ENCODE measurements around the gene TKFC.
A peak's percentile ranks its signal among the peaks of the same experiment; 100 is the strongest.
"Not testable (repeated sequence)": the region's sequence is repeated elsewhere in the genome, so short reads cannot be mapped to it uniquely, and the experiment has no call there.

The TKFC gene

DNA sequence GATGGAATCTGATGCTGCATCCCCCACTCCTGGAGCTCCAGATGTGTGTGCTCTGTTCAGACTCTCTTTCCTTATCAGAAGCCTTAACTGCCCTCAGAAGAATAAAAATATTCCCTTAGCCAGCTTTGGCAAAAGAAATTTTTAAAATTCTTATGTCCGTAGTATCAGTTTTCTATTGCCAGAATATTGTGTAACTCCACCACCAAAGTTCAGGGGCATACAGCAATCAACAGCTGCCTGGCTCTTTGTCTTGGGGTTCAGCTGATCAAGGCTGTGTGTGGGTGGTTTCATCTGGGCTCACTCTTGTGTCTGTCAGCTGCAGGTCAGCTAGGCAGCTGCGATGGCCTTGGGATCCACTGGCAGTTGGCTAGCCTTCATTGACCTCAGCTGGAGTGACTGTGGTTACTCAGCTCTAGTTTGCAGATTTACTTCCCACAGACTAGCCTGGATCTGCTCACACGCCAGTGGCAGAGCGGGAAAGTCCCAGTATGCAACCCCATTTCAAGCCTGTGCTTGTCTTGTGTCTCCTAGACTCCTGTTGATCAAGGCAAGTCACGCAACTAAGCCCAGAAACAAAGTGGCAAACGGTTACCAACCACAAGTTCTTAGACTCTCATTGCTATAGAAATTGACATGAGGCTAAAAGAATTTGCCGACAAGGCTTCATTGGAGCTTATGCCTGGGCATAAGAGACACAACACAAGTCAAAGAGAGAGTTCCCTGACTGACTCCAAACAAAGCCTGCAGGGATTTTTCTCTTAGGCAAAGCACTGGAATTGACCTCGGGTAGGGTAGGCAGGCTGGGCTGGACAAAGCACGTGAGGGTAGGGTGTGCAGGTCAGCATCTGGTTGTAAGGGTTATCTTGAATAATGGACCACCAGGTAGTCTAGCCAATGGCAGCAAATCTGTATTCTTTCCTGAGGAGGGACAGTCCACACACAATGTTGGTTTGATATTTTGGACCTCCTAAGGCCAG is 36.6 kb downstream of the TKFC start:
- peak; percentile 75 for DNase-seq

DNA sequence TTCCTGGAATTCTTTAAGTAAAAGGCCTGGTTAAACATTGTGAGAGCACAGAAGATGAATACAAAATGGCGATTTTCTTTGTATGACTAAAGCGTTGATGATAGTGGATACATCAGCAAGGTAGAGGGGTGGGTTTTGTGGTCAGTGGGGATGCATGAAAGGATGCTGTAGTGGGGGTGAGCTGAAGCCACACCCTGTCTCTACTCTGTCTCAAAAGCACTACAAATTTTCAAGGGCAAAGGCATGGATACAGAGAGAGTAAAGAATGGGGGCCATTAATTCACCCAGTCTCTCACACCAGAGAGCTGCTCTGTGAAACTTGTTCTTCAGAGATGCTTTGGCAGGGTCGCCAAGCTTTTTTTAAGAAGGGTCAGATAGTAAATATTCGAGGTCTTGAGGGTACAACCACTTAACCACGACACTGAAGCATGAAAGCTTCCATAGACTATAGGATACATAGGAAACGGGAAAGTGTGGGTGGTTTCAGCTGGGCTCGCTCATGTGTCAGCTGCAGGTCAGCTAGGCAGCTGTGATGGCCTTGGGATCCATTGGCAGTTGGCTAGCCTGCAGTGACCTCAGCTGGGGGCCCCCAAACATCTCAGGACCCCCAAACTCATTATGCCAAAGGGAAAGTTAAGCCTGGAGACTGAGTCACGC is 37.4 kb downstream of the TKFC start:
- DNase-seq, result peak; percentile 43

DNA sequence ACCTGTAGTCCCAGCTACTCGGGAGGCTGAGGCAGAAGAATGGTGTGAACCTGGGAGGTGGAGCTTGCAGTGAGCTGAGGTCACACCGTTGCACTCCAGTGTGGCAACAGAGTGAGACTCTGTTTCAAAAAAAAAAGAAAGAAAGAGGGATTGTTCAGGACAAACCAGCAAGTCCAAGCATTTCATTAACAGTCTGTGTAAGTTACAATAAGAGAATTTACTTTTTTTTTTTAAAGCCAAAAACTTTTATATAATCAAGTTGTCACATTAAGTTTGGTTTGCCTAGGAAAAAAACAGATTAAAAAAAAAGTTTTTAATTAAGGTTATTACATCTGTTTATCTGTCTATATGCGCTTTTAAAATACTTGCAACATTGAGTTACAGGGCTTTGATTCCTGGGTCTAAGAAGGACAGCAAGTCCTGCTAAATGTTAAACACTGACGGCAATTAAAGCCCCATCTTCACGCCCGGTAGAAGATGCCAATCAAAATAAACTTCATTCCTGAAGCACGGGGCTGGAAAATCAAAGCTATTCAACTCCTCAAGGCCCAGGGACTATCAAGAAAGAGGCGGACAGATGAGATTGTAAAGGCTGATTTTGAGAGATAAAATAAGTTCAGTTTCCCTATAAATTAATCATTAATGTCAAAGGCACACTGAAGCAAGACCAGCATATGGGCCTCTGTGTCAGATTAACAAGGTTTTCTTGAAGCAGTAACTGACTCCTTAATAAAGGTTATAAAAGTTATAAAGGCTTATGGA is 39.8 kb downstream of the TKFC start:
- DNase-seq, result no peak

DNA sequence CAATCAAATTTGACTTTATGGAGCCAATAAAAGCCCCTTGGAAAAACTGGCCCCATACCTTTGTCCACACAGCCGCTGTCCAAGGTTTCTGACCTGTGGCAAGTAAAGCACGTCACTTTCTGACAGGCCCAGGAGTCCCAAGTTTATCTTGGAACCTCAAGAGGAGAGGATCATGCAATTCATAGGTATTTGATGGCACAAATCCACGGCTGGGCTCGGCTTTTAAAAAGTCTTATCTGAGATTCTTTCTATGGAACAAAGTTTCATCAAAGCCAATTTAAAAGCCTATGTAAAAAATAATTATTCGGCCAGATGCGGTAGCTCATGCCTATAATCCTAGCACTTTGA is 42.7 kb downstream of the TKFC start:
- no peak for DNase-seq

DNA sequence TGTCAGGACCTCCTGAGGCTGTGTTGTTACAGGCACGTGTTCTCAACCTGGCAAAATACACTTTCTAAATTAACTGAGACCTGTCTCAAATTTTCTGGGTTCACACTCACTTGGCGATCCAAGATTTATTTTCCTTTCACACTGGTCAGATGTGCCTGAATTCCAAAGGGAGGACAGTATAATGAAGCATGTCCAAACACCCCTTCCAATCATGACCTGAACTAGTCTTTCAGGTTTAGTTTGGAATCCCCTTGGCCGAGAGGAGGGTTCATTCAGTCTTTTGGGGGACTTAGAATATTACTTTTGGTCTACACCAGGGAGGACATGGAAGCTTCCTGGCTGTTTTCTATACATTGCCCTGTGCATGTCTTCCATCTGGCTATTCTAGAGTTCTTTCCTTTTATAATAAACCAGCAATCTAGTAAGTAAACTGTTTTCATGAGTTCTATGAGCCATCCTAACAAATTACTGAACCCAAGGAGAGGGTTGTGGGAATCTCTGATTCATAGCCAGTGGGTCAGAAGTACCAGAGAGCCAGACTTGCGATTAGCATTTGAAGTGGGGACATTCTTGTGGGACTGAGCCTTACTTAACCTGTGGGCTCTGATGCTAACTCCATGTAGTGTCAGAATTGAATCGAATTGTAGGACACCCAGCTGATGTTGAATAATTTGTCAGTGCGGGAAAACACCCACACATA is 44.6 kb downstream of the TKFC start:
- DNase-seq, result no peak

DNA sequence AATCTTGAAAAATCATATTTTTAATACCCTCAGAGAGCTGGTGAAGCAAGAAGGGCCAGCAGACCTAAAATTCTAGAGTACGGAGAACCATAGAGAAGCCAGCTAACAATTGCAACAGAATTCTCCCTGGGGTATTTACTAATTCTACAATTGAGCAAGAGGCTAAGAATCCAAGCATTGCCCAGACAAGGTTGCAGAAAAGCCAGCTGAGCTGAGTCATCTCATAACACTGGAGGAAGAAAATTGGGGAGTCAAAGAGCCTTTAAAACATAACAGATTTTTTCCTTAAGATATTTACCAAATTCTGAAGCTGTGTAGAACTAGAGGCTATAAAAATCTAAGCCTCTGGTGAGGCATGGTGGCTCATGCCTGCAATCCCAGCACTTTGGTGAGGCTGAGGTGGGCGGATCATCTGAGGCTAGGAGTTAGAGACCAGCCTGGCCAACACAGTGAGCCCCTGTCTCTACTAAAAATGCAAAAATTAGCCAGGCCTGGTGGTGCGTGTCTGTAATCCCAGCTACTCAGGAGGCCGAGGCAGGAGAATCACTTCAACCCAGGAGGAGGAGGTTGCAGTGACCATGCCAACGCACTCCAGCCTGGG is 45.8 kb downstream of the TKFC start:
- DNase-seq, result peak; percentile 93

DNA sequence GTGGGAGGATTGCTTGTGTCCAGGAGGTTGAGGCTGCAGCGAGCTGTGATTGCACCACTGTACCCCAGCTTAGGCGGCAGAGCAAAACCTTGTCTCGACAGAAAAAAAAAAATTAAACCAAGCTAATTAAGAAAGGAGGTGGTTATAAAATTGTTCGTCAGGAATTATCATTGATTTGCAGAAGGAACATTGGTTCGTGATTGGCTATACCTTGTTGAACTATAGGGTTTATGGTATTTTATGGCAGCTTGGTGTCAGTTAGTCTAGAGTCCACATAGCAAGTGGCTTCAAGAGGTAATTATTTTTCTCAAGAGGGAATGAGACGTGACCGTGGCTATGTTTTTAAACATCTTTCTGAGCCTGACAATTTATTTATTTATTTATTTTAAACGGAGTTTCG is 47.9 kb downstream of the TKFC start:
- DNase-seq, result no peak

DNA sequence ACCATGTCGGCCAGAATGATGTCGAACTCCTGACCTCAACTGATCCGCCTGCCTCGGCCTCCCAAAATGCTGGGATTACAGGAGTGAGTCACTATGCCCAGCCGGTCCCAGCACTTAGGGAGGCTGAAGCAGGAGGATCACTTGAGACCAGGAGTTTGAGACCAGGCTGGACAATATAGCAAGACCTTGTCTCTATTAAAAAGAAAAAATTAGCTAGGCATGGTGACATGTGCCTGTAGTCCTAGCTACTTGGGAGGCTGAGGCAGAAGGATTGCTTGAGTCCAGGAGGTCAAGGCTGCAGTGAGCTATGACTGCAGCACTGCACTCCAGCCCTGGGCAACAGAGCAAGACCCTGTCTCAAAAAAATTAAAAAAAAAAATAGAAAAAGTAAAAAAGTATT is 50.8 kb downstream of the TKFC start:
- not testable (repeated sequence) for DNase-seq

DNA sequence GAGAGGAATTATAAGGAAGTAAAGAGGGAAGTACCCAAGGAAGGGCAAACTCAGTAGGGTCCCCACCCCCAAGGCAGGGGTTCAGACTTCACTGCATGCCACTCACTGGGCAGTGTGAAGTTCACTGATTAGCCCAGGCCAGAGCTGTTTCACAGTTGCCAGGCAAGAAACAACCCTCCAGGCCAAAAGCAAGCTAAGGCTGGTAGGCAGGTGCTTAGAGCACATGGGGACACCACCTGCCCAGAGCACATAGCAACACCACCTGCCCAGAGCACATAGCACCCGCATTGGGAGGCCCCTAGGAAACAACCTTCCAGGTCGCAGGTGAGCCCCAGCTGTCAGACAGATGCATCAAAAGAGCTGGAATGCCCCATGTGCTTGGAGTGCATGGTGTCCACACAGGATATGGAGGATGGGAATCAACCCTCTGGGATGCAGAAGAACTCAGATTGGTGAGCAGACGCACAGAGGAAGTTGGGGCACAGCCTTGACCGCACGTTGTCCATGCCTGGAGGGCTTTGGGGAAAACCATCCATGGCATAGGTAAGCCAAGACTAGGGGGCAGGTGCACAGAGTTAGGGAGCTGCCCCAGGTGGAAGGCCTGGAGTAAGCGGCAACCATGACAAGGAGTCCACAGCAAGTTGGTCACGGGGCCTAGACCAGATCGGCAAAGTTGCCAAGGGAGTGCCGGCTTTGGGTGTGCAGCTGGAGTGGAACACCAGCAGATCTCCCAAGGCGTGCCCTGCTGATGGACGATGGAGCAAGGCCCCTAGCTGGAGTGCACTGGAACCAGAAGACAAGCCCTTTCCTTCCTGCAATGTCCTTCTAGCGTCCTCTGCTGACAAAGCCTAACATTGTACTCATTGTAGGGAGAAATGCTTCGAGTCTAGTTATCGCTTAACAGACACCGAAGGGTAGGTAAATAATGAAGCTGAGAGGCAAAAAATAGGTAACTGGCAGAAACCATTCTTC is 51.5 kb downstream of the TKFC start:
- peak; percentile 26 for DNase-seq

DNA sequence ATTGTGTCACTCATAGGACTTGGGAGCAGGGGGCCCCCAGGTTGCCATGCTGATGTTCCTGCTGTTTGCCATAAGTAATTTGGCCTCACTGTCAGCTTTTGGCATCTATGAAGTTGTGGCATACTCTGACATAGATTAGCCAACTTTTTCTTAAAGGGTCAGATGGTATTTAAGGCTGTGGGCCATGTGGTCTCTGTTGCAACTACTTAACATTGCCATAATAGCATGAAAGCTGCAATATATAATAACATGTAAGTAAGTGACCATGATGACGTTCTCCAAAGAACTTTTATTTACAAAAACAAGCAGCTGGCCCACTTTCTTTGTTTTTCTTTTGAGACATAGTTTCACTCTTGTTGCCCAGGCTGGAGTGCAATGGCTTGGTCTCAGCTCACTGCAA is 57.1 kb downstream of the TKFC start:
- peak; percentile 53 for DNase-seq

DNA sequence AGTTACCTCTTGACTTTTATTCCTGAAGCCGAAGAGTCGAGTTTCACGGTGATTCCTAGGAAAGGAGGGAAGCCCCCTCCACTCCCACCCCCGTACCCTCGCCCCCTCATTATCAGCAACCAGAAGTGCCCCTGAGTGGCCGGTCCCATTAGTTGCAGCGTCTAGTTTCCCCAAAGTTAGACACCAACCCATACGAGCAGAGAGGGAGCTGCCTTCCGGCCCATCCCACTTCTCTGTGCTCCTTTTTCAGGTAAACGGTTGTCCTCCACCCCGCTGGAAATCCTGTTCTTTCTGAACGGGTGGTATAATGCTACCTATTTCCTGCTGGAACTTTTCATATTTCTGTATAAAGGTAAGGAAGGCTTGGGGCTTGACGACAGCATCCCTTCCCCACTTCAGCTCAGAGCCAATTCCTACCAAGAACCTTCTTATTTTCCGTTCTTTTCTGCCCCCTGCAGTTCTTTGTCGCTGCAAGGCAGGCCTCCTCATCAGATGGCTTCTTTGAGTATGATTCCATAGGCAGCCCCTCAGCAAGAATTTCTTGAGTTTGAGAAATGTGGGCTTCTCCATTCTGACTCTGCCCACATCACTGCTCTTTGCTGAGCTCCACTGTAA is 60.1 kb downstream of the TKFC start:
- DNase-seq, result no peak

All from MV-4-11 (cell line).